ENCODE results near the gene AHCYL1.

GRCh38 chr1:109946511-109946910 lies 38.1 kb upstream of the AHCYL1 start:
- TF ChIP-seq, protein P1, sequence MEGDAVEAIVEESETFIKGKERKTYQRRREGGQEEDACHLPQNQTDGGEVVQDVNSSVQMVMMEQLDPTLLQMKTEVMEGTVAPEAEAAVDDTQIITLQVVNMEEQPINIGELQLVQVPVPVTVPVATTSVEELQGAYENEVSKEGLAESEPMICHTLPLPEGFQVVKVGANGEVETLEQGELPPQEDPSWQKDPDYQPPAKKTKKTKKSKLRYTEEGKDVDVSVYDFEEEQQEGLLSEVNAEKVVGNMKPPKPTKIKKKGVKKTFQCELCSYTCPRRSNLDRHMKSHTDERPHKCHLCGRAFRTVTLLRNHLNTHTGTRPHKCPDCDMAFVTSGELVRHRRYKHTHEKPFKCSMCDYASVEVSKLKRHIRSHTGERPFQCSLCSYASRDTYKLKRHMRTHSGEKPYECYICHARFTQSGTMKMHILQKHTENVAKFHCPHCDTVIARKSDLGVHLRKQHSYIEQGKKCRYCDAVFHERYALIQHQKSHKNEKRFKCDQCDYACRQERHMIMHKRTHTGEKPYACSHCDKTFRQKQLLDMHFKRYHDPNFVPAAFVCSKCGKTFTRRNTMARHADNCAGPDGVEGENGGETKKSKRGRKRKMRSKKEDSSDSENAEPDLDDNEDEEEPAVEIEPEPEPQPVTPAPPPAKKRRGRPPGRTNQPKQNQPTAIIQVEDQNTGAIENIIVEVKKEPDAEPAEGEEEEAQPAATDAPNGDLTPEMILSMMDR (IDR thresholded peaks at IDR 0.05): no peak
- no peak for TF ChIP-seq POLR2AphosphoS5 (IDR thresholded peaks at IDR 0.05)
